Endothelial cell of hepatic sinusoid (primary cell): ENCODE data around the gene SRCAP.
"Not testable (repeated sequence)": the region's sequence is repeated elsewhere in the genome, so short reads cannot be mapped to it uniquely, and the experiment has no call there.

Experiments used
- in situ Hi-C: cut with HindIII; loops from 2 replicates; pipeline ENCODE4 v1.10.0; 2017; ENCODE audit warnings: low sequenced_read_pairs

SRCAP gene

DNA sequence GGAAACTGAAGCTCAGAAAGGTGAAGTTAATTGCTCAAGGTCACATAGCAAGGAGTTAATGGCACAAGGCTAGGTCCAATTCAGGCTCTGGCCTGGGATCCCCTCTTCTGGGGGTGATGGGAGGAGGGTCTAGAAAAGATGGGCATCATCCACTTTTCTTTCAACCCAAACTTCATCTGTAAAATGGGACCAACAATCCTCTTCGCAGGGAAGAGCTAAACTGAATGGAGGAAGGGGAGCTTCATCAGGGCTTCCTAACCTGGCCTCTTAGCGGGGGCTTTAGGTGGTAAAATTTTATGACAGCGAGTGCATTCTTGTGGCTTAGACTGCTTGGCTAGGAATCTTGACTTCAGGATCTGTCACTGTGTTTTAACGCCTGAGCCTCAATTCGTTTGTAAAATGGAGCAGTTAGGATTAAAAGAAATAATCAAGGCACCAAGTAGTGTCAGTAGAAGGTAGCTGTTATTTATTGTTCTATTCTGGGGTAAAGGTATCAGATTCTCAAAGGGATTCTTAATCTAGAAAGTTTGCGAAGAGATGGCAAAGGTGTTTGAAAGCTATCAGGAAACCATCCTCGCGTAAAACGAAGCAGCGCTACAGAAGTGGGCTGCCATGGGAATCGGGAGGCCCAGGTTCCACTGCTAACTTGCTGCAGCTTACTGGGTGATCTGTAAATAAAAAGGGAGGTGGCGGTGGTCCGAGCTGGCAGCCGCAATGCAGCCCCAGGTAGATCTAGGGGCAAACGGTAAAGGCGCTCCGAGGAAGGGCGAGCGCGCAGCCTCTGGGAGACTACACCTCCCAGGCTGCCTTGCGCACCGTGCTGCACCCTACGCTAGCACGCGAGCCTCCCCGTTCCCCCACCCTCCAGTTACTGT lies 1.5 kb upstream of the SRCAP start:
- in situ Hi-C loops, result no loop called here

DNA sequence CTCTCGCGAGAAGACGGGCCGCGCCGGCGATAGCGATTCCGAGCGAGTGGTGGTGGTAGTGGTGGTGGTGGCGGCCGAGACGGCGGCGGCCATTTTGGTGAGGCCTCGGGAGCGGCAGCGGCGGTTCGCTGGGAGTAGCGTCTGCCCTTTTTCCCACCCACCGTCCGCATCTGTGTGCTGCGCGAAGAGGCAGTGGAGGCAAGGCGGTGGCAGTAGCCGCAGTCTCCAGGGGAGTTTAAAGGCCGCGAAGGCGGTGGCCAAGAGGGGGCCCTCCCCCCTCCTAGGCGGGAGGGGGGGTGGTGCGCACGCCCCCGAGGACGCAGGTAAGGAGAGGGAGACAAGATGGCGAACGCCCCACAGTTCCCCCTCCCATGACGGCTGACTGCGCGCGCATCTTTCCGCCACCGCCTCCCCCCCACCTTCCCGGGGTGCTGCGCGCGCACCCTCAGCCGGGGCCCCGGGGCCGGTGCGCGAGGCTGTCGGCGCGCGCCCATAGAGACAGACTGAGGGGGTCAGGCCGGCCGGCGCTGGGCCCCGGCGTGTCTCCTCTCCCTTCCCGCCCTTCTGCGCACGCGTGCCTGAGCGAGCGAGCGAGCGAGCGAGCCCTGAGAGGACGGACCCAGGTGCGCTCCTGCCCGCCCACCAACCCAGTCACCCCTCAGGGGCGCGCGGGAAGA lies 694 bp upstream of the SRCAP start:
- in situ Hi-C loops, result no loop called here

DNA sequence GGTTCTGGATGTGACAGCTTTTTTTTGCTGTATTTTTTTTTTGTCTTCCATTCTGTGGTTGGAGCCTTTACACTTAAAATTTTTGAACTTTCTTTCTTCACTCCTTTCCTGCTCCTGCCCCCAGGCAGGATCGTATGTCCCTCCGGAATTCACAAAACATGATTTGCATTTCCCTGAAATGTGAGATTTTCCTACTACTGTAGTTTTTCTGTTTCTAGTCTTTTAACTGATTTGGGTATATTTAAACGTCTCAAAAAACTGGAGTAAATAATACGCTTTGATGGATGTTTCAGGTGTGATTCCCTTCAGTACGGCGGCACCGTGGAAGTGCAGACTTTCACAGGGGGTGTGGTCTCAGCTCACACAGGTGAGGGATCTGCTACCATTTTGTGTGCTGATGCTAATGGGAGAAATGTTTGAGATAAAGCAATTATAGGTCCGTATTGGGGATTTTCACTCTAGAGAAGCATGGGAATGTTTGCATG lies 686 bp downstream of the SRCAP start:
- in situ Hi-C loops, result no loop called here

DNA sequence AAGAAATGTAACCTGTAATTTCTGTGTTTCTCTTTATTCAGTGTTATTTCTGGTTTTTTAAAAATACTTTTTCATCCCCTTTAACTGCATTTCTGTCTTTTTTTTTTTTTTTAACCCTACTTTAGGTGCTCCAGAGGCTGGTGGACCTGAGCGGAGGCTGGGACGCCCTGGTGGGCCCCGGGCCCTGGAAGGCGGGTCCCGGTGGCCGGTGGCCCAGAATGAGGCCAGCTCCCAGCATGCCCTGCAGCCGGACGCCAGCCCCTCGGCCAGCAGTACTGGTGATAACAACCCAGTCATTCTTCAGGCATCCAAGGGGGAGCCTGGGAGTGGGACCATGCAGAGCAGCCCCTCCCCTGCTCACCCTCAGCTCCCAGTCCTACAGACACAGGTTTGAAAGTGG lies 1.5 kb downstream of the SRCAP start:
- in situ Hi-C loops, result no loop called here

DNA sequence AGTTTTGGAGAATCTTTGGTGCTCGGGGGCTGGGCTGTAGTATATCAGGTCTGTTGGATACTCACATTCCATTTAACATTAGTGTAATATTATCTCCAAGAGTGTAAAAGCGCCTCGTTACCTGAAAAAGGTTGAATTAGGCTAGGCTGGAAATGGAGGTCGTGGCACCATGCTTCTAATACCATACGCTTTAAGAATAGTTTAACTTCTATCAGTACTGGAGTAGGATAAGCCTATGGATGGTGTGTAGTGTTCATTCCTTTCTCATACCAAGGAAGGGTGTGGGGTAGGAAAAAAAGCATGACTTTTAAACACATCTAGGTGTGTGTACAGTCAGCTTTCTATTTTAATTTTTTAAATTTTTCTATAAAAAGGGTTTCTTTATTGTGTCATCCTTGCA lies 2.0 kb downstream of the SRCAP start:
- in situ Hi-C loops, result no loop called here

DNA sequence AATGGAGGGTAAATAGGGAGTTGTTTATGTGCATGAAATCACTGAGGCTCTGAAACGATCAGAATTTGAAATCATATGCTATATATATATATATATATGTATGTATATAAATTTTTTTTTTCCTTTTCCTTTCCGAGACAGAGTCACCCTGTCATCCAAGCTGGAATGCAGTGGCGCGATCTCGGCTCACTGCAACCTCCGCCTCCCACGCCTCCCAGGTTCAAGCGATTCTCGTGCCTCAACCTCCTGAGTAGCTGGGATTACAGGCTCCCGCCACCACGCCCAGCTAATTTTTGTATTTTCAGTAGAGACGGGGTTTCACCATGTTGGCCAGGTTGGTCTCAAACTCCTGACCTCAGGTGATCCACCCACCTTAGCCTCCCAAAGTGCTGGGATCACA lies 4.1 kb downstream of the SRCAP start:
- in situ Hi-C loops, result not testable (repeated sequence)

DNA sequence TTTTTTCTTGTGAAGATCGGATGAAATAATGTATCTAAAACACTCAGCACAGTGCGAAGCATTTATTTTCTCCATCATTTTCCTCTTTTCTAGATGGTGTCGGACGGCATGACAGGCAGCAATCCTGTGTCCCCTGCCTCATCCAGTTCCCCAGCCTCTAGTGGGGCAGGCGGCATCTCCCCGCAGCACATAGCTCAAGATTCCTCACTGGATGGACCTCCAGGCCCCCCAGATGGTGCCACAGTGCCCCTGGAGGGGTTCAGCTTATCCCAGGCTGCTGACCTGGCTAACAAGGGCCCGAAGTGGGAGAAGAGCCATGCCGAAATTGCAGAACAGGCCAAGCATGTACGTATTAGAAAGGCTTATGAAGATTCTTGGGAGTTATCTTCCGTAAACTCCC lies 5.0 kb downstream of the SRCAP start:
- in situ Hi-C loops, result no loop called here

DNA sequence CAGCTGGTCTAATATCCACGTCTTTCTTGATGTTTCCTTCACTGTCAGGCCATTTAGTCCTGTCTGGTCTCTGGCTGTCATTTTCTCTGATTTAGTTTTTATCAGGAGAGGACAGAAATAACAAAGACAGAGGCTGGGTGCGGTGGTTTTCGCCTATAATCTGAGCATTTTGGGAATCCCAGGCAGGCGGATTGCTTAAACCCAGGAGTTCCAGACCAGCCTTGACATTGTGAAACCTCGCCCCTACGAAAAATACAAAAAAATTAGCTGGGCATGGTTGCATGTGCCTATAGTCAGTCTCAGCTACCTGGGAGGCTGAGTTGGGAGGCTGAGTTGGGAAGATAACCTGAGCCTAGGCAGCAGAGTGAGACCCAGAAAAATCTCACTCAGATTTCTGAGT lies 7.1 kb downstream of the SRCAP start:
- in situ Hi-C loops, result no loop called here

DNA sequence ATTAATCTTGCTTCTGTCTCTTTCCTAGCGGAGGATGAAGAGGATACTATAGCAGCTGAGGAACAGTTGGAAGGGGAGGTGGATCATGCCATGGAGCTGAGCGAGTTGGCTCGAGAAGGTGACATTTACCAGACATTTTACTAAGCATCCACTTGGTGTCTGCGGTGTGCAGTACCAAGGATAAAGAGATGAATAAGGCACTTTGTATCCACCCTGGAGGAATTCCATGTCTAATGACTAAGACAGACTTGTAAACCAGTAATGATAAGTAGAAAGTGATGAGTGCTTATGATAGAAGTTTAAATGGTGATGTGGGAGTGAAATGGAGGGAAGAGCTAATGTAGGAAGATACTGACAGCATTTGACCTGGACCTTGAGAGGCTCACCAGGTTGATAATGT lies 12.0 kb downstream of the SRCAP start:
- in situ Hi-C loops, result loop anchor here (5.0 kb wide), 1 partner anchor 71 kb away; no protein-coding TSS in a partner anchor

DNA sequence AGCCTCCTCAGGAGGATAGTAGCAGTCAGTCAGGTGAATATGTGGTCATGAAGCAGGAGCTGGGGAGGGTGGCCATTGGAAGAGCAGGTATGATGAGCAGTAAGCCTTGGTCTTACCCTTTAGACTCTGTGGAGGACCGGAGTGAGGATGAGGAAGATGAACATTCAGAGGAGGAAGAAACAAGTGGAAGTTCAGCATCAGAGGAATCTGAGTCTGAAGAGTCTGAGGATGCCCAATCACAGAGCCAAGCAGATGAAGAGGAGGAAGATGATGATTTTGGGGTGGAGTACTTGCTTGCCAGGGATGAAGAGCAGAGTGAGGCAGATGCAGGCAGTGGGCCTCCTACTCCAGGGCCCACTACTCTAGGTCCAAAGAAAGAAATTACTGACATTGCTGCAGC lies 12.7 kb downstream of the SRCAP start:
- in situ Hi-C loops, result loop anchor here (5.0 kb wide), 1 partner anchor 71 kb away; no protein-coding TSS in a partner anchor

DNA sequence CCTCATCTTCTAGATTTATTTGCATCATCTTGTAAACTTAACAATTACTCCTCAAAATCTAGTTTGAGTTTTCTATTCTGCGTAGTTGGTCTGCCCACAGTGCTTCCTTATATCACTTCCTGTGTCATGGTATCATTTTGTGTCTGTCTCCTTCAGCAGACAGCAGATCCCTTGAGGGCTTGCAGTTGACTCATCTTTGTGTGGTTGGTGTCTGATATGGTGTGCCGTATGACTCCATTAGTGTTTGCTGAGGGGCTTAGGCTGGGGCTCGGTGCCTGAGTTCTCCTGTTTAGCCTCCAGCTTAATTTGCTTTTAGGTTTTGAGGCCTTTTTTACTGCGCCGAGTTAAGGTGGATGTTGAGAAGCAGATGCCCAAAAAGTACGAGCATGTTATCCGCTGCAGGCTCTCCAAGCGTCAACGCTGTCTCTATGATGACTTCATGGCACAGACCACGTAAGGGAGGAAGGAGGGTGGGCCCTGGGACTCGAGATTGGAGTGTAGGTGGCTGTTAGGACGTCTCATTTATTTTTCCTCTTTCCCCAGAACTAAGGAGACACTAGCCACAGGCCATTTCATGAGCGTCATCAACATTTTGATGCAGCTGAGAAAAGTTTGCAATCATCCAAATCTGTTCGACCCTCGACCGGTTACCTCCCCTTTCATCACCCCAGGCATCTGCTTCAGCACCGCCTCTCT lies 16.9 kb downstream of the SRCAP start:
- in situ Hi-C loops, result no loop called here

DNA sequence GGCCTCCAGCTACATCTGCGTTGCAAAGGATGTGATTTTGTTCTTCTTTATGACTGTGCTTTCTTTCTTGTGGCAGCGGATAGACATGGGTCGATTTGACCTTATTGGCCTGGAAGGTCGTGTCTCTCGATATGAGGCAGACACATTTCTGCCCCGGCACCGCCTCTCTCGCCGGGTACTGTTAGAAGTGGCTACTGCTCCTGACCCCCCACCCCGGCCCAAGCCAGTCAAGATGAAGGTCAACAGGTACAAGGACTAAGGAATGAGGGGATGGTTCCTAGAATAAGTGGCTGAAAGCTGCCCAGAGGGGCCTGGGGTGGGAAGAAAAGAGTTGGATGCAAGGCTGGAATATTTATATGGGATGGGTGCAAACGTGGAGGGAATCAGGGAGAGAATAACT lies 21.1 kb downstream of the SRCAP start:
- in situ Hi-C loops, result no loop called here

DNA sequence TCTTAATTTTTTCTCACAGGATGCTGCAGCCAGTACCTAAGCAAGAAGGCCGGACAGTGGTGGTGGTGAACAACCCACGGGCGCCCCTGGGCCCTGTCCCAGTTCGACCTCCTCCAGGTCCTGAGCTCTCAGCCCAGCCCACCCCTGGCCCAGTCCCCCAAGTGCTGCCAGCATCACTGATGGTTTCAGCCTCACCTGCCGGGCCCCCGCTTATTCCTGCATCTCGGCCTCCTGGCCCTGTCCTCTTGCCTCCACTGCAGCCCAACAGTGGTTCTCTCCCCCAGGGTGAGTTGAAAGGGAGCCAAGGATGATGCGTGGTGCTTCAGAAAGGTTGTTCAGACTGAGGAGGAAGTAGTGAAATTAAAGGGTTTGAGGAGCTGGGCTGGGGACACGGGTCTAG lies 21.7 kb downstream of the SRCAP start:
- in situ Hi-C loops, result no loop called here

DNA sequence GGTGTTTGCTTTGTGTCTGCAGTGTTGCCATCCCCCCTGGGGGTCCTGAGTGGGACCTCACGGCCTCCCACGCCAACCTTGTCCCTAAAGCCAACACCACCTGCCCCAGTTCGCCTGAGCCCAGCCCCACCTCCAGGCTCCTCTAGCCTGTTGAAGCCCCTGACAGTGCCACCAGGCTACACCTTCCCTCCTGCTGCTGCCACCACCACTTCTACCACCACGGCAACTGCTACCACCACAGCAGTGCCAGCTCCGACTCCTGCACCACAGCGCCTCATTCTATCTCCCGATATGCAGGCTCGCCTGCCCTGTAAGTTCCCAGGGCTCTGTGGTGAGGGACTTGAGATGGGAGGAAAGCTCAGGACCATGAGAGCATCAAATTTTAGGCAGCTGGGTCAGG lies 22.2 kb downstream of the SRCAP start:
- in situ Hi-C loops, result no loop called here

DNA sequence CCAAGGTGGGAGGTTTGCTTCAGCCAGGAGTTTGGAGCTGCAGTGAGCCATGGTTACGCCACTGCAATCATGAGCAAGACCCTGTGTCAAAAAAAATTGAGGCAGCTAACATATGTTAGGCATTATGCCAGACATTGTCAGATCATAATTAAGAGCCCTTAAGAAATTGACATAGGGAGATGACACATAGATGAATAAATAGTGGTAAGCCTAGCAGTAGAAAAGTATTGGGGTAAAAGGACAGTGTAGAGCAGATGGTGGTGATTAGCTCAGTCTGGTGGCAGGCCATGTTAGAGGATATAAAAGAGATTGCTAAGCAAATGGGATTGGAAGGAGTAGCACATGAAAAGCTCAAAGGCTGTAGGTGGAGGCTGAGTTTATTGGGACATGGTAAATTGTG lies 22.6 kb downstream of the SRCAP start:
- in situ Hi-C loops, result no loop called here

DNA sequence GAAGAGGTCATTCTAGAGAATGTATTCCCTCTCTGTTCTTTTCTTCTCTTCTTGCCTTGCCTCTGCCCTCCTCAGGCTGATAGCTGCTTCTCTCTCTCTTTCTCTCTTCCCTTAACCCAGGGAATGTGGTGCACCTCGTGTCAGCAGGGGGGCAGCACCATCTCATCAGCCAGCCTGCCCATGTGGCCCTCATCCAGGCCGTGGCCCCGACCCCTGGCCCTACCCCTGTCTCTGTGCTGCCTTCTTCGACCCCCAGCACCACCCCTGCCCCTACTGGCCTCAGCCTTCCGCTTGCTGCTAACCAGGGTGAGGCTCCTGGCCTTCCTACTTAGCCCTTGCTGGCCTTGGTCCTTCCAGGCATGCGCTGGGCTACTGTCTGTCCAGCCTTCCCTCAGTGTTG lies 23.5 kb downstream of the SRCAP start:
- in situ Hi-C loops, result no loop called here

DNA sequence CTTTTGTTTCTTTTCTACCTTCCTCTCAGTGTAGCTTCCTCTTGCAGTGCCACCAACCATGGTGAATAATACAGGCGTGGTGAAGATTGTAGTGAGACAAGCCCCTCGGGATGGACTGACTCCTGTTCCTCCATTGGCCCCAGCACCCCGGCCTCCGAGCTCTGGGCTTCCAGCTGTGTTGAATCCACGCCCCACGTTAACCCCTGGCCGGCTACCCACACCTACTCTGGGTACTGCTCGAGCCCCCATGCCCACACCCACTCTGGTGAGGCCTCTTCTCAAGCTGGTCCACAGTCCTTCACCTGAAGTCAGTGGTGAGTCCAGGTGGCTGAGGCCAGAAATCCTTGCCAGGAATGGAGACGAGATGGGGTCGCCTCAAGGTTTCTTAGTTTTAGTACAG lies 23.9 kb downstream of the SRCAP start:
- in situ Hi-C loops, result no loop called here

DNA sequence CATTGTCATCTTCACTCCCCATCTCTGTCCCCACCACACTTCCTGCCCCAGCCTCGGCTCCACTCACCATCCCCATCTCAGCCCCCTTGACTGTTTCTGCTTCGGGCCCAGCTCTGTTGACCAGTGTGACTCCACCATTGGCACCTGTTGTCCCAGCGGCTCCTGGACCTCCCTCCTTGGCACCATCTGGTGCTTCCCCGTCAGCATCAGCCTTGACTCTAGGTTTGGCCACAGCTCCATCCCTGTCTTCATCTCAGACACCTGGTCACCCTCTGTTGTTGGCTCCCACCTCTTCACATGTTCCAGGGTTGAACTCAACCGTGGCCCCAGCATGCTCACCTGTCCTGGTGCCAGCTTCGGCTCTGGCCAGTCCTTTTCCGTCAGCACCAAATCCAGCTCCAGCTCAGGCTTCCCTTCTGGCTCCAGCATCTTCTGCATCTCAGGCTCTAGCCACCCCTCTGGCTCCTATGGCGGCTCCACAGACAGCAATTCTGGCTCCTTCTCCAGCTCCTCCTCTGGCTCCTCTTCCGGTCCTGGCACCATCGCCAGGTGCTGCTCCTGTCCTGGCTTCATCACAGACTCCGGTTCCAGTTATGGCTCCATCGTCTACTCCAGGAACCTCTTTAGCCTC lies 24.9 kb downstream of the SRCAP start:
- in situ Hi-C loops, result no loop called here

DNA sequence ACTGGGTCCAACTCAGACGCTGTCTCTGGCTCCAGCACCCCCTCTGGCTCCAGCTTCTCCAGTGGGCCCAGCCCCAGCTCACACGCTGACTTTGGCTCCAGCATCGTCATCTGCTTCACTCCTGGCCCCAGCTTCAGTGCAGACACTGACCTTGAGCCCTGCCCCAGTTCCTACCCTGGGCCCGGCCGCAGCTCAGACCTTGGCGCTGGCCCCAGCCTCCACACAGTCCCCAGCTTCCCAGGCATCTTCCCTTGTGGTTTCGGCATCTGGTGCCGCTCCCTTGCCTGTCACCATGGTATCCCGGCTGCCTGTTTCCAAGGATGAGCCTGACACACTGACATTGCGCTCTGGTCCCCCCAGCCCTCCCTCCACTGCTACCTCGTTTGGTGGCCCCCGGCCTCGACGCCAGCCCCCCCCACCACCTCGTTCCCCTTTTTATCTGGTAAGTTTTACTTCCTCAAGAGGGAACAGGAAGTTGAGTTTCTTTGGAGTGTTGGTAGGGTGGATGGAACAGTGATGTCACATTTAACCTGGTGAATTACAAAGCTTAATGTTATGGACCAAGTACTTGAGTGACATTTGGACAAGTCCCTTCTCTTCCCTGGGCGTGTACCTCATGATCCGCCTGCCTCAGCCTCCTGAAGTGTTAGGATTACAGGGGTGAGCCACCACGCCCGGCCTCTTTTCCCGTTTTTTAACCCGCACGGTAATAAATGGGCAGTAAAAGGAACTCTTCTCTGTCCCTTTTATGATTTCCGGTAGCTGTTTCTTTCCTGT lies 25.9 kb downstream of the SRCAP start:
- in situ Hi-C loops, result no loop called here

DNA sequence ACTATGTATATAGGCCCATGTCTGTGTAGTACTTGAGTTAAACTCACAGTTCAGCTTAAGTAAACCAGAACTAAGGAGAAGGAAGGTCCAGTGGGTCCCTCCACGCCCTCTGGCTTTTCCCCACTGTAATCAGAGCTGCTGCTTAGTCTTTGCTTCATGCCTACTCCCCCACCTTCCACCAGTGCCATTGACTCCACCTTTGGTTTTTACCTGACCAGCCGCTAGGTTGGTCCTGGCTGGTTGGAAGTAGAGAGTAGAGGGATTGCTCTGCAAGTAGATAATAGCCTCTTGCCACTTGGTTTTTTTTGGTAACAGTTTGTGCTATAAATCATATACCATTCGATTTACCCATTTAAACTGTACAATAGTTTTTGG lies 26.4 kb downstream of the SRCAP start:
- in situ Hi-C loops, result no loop called here
